Renal pelvis (tissue), 4 donors: ENCODE measurements around the gene TBC1D22A. TPM values are rescaled to one million over a fixed set of nuclear protein-coding genes. Genes with fewer than 3 reads are reported as not detected.

ENCODE experiments used
- DNase-seq: peaks from one replicate; pipeline ENCODE4 v3.0.0-alpha.2; 2013
- polyA plus RNA-seq, 3 donors: library from polyadenylated mRNA; unstranded; fragments of 120-200 nt; gene quantifications; one replicate each; pipeline ENCODE4 v1.2.1, GENCODE V29; 2013; ENCODE audit not compliant: insufficient read length in 3 of 3

TBC1D22A gene
- polyA plus RNA-seq, 3 donors, result 16.9 to 19.2 (median 19.1) TPM

- DNase-seq, result no peak
Observed at GRCh38 chr22:47176573-47177333, 414.3 kb downstream of the TBC1D22A start.

GRCh38 chr22:47177334-47177815 lies 414.9 kb downstream of the TBC1D22A start:
- DNase-seq, result no peak

- no peak for DNase-seq
Observed at GRCh38 chr22:47178339-47178738, 415.9 kb downstream of the TBC1D22A start.

GRCh38 chr22:47180796-47181195 lies 418.3 kb downstream of the TBC1D22A start:
- no peak for DNase-seq

GRCh38 chr22:47187176-47187957 lies 424.9 kb downstream of the TBC1D22A start:
- DNase-seq, result no peak

GRCh38 chr22:47188261-47189055 lies 426.0 kb downstream of the TBC1D22A start:
- peak; percentile 52 for DNase-seq

- DNase-seq, result no peak
Observed at GRCh38 chr22:47189056-47189916, 426.8 kb downstream of the TBC1D22A start.

- no peak for DNase-seq
Observed at GRCh38 chr22:47190276-47190956, 428.0 kb downstream of the TBC1D22A start.

GRCh38 chr22:47190957-47191670 lies 428.7 kb downstream of the TBC1D22A start:
- DNase-seq, result no peak

GRCh38 chr22:47191671-47192650 lies 429.5 kb downstream of the TBC1D22A start:
- DNase-seq, result peak; percentile 40

- no peak for DNase-seq
Observed at GRCh38 chr22:47192651-47193437, 430.4 kb downstream of the TBC1D22A start.

- DNase-seq, result no peak
Observed at GRCh38 chr22:47193606-47194329, 431.3 kb downstream of the TBC1D22A start.

- no peak for DNase-seq
Observed at GRCh38 chr22:47194476-47195155, 432.2 kb downstream of the TBC1D22A start.

GRCh38 chr22:47195156-47195483 lies 432.7 kb downstream of the TBC1D22A start:
- DNase-seq, result no peak

GRCh38 chr22:47195484-47196165 lies 433.2 kb downstream of the TBC1D22A start:
- DNase-seq, result peak; percentile 59
